Uterus (tissue), 2 donors: Measurements from ENCODE around the gene ATG2A.

Source experiments
- POLR2A ChIP-seq, 2 donors: fragments of 450-650 bp; IDR thresholded peaks; one replicate each; pipeline ENCODE4 v1.6.1; 2016; ENCODE audit warnings: antibody characterized with exemption in 2 of 2, mild to moderate bottlenecking in 1 of 2, moderate library complexity in 1 of 2
- TF ChIP-seq, protein P1 (sequence below), 4 experiments: fragments of 200-600 bp in 2 of 4; fragments of 450-650 bp in 2 of 4; sonication (generic) in 2 of 4; IDR thresholded peaks; one replicate each; pipeline ENCODE4 v1.5.1; 2016 to 2019; ENCODE audit warnings: antibody characterized with exemption in 4 of 4, mild to moderate bottlenecking in 2 of 4, moderate library complexity in 1 of 4

DNA sequence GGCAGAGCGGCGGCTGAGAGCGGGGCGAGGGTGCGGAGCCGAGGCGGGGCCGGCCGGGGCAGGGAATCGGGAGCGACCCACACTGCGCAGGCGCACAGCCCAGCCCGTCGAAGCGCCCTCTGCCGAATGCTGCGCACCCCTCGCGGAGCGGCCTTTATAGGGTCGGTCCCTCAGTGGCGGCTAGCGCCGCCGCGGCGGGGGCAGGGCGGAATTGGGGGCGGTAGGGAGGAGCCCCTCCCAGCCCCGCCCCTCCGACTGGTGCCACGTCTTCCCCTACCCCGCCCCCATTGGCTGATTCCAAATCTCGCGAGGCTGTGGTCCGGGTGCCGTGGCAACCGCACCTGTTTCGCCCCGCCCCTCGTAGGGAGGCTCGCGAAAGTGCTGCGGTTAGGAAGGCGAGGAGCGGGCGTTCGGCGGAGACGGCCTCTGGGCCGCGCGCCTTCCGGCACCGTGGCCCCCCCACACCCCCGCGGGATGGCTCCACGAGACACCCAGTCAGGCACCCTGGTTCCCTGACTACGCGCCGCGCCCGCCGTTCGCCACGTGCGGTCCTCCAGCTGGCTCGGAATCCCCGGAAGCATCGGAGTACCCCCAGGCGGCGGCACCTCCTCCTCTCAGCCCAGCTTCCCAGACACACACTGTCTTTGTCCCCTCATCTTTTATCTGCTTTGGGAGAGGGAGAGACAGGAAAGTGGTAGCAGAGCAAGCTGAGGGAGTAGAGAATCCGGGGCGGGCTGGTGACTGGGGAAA lies 38.3 kb downstream of the ATG2A start, which contains the start of gene EHD1:
- TF ChIP-seq, protein P1, sequence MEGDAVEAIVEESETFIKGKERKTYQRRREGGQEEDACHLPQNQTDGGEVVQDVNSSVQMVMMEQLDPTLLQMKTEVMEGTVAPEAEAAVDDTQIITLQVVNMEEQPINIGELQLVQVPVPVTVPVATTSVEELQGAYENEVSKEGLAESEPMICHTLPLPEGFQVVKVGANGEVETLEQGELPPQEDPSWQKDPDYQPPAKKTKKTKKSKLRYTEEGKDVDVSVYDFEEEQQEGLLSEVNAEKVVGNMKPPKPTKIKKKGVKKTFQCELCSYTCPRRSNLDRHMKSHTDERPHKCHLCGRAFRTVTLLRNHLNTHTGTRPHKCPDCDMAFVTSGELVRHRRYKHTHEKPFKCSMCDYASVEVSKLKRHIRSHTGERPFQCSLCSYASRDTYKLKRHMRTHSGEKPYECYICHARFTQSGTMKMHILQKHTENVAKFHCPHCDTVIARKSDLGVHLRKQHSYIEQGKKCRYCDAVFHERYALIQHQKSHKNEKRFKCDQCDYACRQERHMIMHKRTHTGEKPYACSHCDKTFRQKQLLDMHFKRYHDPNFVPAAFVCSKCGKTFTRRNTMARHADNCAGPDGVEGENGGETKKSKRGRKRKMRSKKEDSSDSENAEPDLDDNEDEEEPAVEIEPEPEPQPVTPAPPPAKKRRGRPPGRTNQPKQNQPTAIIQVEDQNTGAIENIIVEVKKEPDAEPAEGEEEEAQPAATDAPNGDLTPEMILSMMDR (IDR thresholded peaks at IDR 0.05), result peak; percentile 44 to 72 (median 56)
- peak; percentile 100 for TF ChIP-seq POLR2A (IDR thresholded peaks at IDR 0.05)
